Measurements from ENCODE around the gene BSN.

BSN gene

DNA sequence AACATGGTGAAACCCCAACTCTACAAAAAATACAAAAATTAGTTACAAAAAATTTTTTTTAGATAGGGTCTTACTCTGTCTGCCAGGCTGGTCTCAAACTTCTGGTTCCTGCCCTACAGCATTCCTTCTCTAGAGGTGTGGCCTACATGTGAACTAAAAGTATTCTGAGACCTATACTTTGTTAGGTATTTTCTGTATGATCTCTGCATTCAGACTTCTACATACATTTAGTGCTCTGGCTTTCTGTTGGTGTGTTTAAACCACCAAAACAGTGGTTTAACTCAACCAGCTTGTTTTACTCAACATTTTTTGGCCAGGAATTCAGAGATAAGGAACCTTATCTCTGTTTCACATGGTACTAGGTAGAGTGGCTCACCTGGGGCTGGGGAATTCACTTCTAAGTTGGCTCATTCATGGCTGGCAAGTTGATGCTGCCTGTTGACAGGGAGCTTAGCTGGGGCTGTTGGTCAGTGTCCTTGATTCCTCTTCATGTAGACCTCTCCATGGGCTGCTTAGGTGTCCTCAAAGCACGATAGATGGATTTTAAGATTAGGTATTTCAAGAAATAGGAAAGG lies 41.4 kb upstream of the BSN start:
- CTCF ChIA-PET: interaction anchor here (0.6 kb wide), 1 partner anchor 268 kb away, joined by 3 read pairs; no protein-coding TSS in a partner anchor
- TF ChIP-seq ZNF777 (tag by site-specific recombination; IDR thresholded peaks at IDR 0.05; ENCODE audit: borderline replicate concordance): no peak
- no peak for TF ChIP-seq ZNF707 (tag by site-specific recombination; IDR thresholded peaks at IDR 0.05)
- no peak for TF ChIP-seq HOXD13 (CRISPR knock-in tag; IDR thresholded peaks at IDR 0.05; ENCODE audit: borderline replicate concordance)
- no peak for TF ChIP-seq ZNF354C (tag by site-specific recombination; IDR thresholded peaks at IDR 0.05; ENCODE audit: borderline replicate concordance, low read depth)
- no peak for TF ChIP-seq ZNF473 (tag by site-specific recombination; IDR thresholded peaks at IDR 0.05)
- TF ChIP-seq, protein P1, sequence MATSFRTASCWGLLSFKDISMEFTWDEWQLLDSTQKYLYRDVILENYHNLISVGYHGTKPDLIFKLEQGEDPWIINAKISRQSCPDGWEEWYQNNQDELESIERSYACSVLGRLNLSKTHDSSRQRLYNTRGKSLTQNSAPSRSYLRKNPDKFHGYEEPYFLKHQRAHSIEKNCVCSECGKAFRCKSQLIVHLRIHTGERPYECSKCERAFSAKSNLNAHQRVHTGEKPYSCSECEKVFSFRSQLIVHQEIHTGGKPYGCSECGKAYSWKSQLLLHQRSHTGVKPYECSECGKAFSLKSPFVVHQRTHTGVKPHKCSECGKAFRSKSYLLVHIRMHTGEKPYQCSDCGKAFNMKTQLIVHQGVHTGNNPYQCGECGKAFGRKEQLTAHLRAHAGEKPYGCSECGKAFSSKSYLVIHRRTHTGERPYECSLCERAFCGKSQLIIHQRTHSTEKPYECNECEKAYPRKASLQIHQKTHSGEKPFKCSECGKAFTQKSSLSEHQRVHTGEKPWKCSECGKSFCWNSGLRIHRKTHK (tag by site-specific recombination; IDR thresholded peaks at IDR 0.05): no peak
- TF ChIP-seq BCL11B (tag by site-specific recombination; IDR thresholded peaks at IDR 0.05; ENCODE audit: low read depth): no peak
- TF ChIP-seq ZNF549 (tag by site-specific recombination; IDR thresholded peaks at IDR 0.05): no peak
- no peak for TF ChIP-seq ZNF394 (tag by site-specific recombination; IDR thresholded peaks at IDR 0.05; ENCODE audit: borderline replicate concordance)
- TF ChIP-seq ZNF391 (tag by site-specific recombination; IDR thresholded peaks at IDR 0.05; ENCODE audit: borderline replicate concordance, low read depth): no peak
- no peak for TF ChIP-seq ZNF624 (tag by site-specific recombination; IDR thresholded peaks at IDR 0.05)
- TF ChIP-seq, protein P2, sequence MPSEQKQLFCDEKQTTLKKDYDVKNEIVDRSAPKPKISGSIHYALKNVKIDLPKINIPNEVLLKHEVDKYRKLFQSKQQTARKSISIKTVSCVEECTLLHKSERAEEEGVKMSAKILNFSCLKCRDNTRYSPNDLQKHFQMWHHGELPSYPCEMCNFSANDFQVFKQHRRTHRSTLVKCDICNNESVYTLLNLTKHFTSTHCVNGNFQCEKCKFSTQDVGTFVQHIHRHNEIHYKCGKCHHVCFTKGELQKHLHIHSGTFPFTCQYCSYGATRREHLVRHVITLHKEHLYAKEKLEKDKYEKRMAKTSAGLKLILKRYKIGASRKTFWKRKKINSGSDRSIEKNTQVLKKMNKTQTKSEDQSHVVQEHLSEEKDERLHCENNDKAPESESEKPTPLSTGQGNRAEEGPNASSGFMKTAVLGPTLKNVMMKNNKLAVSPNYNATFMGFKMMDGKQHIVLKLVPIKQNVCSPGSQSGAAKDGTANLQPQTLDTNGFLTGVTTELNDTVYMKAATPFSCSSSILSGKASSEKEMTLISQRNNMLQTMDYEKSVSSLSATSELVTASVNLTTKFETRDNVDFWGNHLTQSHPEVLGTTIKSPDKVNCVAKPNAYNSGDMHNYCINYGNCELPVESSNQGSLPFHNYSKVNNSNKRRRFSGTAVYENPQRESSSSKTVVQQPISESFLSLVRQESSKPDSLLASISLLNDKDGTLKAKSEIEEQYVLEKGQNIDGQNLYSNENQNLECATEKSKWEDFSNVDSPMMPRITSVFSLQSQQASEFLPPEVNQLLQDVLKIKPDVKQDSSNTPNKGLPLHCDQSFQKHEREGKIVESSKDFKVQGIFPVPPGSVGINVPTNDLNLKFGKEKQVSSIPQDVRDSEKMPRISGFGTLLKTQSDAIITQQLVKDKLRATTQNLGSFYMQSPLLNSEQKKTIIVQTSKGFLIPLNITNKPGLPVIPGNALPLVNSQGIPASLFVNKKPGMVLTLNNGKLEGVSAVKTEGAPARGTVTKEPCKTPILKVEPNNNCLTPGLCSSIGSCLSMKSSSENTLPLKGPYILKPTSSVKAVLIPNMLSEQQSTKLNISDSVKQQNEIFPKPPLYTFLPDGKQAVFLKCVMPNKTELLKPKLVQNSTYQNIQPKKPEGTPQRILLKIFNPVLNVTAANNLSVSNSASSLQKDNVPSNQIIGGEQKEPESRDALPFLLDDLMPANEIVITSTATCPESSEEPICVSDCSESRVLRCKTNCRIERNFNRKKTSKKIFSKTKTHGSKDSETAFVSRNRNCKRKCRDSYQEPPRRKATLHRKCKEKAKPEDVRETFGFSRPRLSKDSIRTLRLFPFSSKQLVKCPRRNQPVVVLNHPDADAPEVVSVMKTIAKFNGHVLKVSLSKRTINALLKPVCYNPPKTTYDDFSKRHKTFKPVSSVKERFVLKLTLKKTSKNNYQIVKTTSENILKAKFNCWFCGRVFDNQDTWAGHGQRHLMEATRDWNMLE (tag by site-specific recombination; conservative IDR thresholded peaks at IDR 0.05; ENCODE audit: low read depth): no peak
- Histone ChIP-seq H3K27ac (ENCODE audit: extremely low read depth, low read depth, low read length) (no peak overlapping the region), H3K9me3 (ENCODE audit: control insufficient read depth, insufficient read depth, low read depth, low read length) (no peaks in the 10 kb centered on the region), H3K36me3 (ENCODE audit: control insufficient read depth in 2 of 2, insufficient read depth in 1 of 2, low read length in 2 of 2) (peaks cover 10 to 61% of the 10 kb centered on the region in 2 experiments; a peak in 2 of 3 replicates), H3K4me3 (ENCODE audit: low read depth, low read length) (no peak overlapping the region), H3K4me1 (ENCODE audit: control insufficient read depth, insufficient read depth, low read length) (no peaks in the 10 kb centered on the region)
- POLR2A ChIA-PET: no interaction called here

DNA sequence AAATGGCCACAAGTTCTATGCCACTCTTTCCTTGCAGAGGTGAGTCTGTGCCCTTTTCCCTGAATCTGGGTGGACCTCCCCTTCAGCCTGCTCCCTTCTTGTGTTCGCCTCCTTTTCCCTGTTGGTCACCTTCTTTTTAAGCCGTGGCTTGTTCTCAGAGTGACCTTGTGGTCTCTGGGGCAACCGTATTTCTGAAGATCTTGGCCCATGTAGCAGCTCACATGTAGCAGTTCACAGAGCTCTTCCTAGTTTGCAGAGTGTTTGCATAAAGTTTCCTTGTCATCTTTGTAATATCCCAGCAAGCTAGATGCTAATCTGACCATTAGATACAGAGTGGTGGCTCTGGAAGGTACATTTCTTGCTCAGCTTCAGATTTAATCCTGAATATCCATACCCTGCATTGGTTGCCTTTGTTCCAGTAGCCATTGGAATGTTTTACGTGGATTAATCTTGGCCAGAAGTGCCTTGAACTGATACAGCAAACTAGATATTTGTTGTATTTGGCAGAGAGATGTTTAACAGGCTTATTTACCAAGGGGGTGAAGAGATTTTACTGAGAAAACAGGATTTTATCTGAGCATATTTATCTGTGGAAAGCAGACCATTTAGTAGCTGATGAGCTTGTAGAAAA lies 40.7 kb upstream of the BSN start:
- H3K9me3 ChIP-seq (ENCODE audit: control insufficient read depth, insufficient read depth, low read depth, low read length): no peaks in the 10 kb centered on the region
- H3K36me3 ChIP-seq (ENCODE audit: control insufficient read depth in 2 of 2, insufficient read depth in 1 of 2, low read length in 2 of 2): peaks cover 10 to 69% of the 10 kb centered on the region in 2 experiments; a peak in 2 of 3 replicates
- H3K4me1 ChIP-seq (ENCODE audit: control insufficient read depth, insufficient read depth, low read length): no peaks in the 10 kb centered on the region
- POLR2A ChIA-PET: interaction anchor here (0.6 kb wide), 1 partner anchor 23 kb away, joined by 7 read pairs; no protein-coding TSS in a partner anchor
- no peak overlapping the region for H3K4me3 ChIP-seq (ENCODE audit: low read depth, low read length)
- H3K27ac ChIP-seq (ENCODE audit: extremely low read depth, low read depth, low read length): no peak overlapping the region
- CTCF ChIA-PET: interaction anchor here (0.6 kb wide), 1 partner anchor 268 kb away, joined by 3 read pairs; no protein-coding TSS in a partner anchor
- TF ChIP-seq ZNF530 (tag by site-specific recombination; IDR thresholded peaks at IDR 0.05; ENCODE audit: low read depth): no peak
- TF ChIP-seq EGR2 (tag by site-specific recombination; IDR thresholded peaks at IDR 0.05; ENCODE audit: low read depth): no peak
- TF ChIP-seq GLIS2 (tag by site-specific recombination; IDR thresholded peaks at IDR 0.05): no peak
- no peak for TF ChIP-seq ZNF626 (tag by site-specific recombination; IDR thresholded peaks at IDR 0.05)
- no peak for TF ChIP-seq ZNF155 (tag by site-specific recombination; IDR thresholded peaks at IDR 0.05)
- no peak for TF ChIP-seq ZSCAN16 (tag by site-specific recombination; IDR thresholded peaks at IDR 0.05)
- TF ChIP-seq ZNF146 (tag by site-specific recombination; IDR thresholded peaks at IDR 0.05): no peak
- TF ChIP-seq, protein P3, sequence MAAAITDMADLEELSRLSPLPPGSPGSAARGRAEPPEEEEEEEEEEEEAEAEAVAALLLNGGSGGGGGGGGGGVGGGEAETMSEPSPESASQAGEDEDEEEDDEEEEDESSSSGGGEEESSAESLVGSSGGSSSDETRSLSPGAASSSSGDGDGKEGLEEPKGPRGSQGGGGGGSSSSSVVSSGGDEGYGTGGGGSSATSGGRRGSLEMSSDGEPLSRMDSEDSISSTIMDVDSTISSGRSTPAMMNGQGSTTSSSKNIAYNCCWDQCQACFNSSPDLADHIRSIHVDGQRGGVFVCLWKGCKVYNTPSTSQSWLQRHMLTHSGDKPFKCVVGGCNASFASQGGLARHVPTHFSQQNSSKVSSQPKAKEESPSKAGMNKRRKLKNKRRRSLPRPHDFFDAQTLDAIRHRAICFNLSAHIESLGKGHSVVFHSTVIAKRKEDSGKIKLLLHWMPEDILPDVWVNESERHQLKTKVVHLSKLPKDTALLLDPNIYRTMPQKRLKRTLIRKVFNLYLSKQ (tag by site-specific recombination; IDR thresholded peaks at IDR 0.05; ENCODE audit: borderline replicate concordance): no peak
- no peak for TF ChIP-seq ZNF366 (tag by site-specific recombination; conservative IDR thresholded peaks at IDR 0.05)
- no peak for TF ChIP-seq ZNF585B (tag by site-specific recombination; IDR thresholded peaks at IDR 0.05)
- no peak for TF ChIP-seq YY2 (tag by site-specific recombination; IDR thresholded peaks at IDR 0.05)
- TF ChIP-seq, protein P4, sequence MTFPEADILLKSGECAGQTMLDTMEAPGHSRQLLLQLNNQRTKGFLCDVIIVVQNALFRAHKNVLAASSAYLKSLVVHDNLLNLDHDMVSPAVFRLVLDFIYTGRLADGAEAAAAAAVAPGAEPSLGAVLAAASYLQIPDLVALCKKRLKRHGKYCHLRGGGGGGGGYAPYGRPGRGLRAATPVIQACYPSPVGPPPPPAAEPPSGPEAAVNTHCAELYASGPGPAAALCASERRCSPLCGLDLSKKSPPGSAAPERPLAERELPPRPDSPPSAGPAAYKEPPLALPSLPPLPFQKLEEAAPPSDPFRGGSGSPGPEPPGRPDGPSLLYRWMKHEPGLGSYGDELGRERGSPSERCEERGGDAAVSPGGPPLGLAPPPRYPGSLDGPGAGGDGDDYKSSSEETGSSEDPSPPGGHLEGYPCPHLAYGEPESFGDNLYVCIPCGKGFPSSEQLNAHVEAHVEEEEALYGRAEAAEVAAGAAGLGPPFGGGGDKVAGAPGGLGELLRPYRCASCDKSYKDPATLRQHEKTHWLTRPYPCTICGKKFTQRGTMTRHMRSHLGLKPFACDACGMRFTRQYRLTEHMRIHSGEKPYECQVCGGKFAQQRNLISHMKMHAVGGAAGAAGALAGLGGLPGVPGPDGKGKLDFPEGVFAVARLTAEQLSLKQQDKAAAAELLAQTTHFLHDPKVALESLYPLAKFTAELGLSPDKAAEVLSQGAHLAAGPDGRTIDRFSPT (tag by site-specific recombination; IDR thresholded peaks at IDR 0.05): no peak
- TF ChIP-seq KLF1 (tag by site-specific recombination; IDR thresholded peaks at IDR 0.05): no peak
